IMR-90 (cell line): Measurements from ENCODE around the gene TCERG1L. TPM values are rescaled to one million over a fixed set of nuclear protein-coding genes. Genes with fewer than 3 reads are reported as not detected.

Experiments used
- ATAC-seq: fragments of 200-7000 bp; cut with Tn5 transposase; 2 replicates; pipeline ENCODE4 v1.9.1; 2020; ENCODE audit warnings: low read depth, mild to moderate bottlenecking, moderate library complexity
- BruUV-seq: library from RNA; stranded (reverse); fragments of 400-500 nt; replicated peaks from 2 replicates; lab custom pipeline; 2021; lab: Mats Ljungman, UMichigan
- CTCF ChIA-PET: fragments of 300-600 bp; formaldehyde crosslinking; extraction: SDS; loops from one replicate; lab custom pipeline; 2021; ENCODE audit warnings: antibody characterized with exemption; lab: Yijun Ruan, JAX
- POLR2A ChIA-PET: fragments of 300-600 bp; sonication (Branson Sonifier 250); formaldehyde crosslinking; loops from one replicate; lab custom pipeline; 2022; ENCODE audit warnings: antibody characterized with exemption; ENCODE audit not compliant: unreplicated experiment; lab: Charles Lee
- DNase-seq: peaks from one replicate; pipeline ENCODE4 v3.0.0; 2013
- H2AFZ ChIP-seq: replicated peaks from 2 replicates; pipeline ENCODE3; 2013; ENCODE audit warnings: low read length, mild to moderate bottlenecking; ENCODE audit not compliant: poor library complexity
- H2AK5ac ChIP-seq: 2 replicates; pipeline ENCODE4 v1.6.1; 2013; ENCODE audit warnings: low read depth, low read length, inconsistent platforms
- H2AK9ac ChIP-seq: replicated peaks from 2 replicates; pipeline ENCODE3; 2013; ENCODE audit warnings: mild to moderate bottlenecking, low read depth, low read length, moderate library complexity; ENCODE audit not compliant: poor library complexity
- H2BK120ac ChIP-seq: 2 replicates; pipeline ENCODE4 v1.6.1; 2013; ENCODE audit warnings: low read depth, low read length, inconsistent platforms
- H2BK15ac ChIP-seq: 3 replicates; pipeline ENCODE4 v1.6.1; 2013; ENCODE audit warnings: low read depth, low read length, inconsistent platforms
- H2BK20ac ChIP-seq: 2 replicates; pipeline ENCODE4 v1.6.1; 2013; ENCODE audit warnings: low read depth, mild to moderate bottlenecking, inconsistent platforms, low read length, moderate library complexity
- H2BK5ac ChIP-seq: 2 replicates; pipeline ENCODE4 v1.6.1; 2013; ENCODE audit warnings: mild to moderate bottlenecking, low read depth, low read length, inconsistent platforms; ENCODE audit not compliant: poor library complexity, severe bottlenecking
- H3K14ac ChIP-seq: replicated peaks from 2 replicates; pipeline ENCODE4 v1.6.1; 2013; ENCODE audit warnings: low read depth, low read length, inconsistent platforms
- H3K18ac ChIP-seq: 2 replicates; pipeline ENCODE4 v1.6.1; 2013; ENCODE audit warnings: low read depth, low read length, control low read depth
- H3K23ac ChIP-seq: 2 replicates; pipeline ENCODE4 v1.6.1; 2013; ENCODE audit warnings: low read depth, low read length, inconsistent platforms
- H3K27ac ChIP-seq: 2 replicates; pipeline ENCODE4 v1.5.1; 2013; ENCODE audit warnings: mild to moderate bottlenecking, control low read depth, low read length; ENCODE audit not compliant: insufficient read depth
- H3K27me3 ChIP-seq: 2 replicates; pipeline ENCODE4 v1.6.1; 2013; ENCODE audit warnings: low read length; ENCODE audit not compliant: control insufficient read depth, insufficient read depth
- H3K36me3 ChIP-seq: 2 replicates; pipeline ENCODE4 v1.6.1; 2013; ENCODE audit warnings: low read length, mixed read lengths; ENCODE audit not compliant: control insufficient read depth, insufficient read depth
- H3K4ac ChIP-seq: 2 replicates; pipeline ENCODE4 v1.6.1; 2013; ENCODE audit warnings: low read depth, low read length, inconsistent platforms
- H3K4me1 ChIP-seq: 2 replicates; pipeline ENCODE4 v1.6.1; 2013; ENCODE audit warnings: low read length, mixed read lengths; ENCODE audit not compliant: control insufficient read depth, insufficient read depth
- H3K4me2 ChIP-seq: 2 replicates; pipeline ENCODE4 v1.6.1; 2013; ENCODE audit warnings: low read depth, mild to moderate bottlenecking, control low read depth, low read length, moderate library complexity
- H3K4me3 ChIP-seq: 2 replicates; pipeline ENCODE4 v1.5.1; 2013; ENCODE audit warnings: low read depth, mild to moderate bottlenecking, control low read depth, low read length, moderate library complexity; ENCODE audit not compliant: insufficient read depth
- H3K56ac ChIP-seq: 2 replicates; pipeline ENCODE4 v1.6.1; 2013; ENCODE audit warnings: low read length, inconsistent platforms; ENCODE audit not compliant: insufficient read depth; ENCODE audit errors: extremely low read depth
- H3K79me1 ChIP-seq, 2 experiments: 2 replicates each; pipeline ENCODE4 v1.6.1; 2013; ENCODE audit warnings: low read length in 2 of 2, inconsistent platforms in 1 of 2, low read depth in 1 of 2
- H3K9ac ChIP-seq: 2 replicates; pipeline ENCODE4 v1.6.1; 2013; ENCODE audit warnings: low read depth, low read length, control low read depth
- H3K9me1 ChIP-seq: 2 replicates; pipeline ENCODE4 v1.6.1; 2013; ENCODE audit warnings: low read length, inconsistent platforms; ENCODE audit not compliant: insufficient read depth
- H3K9me3 ChIP-seq: 2 replicates; pipeline ENCODE4 v1.6.1; 2013; ENCODE audit warnings: low read length; ENCODE audit not compliant: control insufficient read depth, insufficient read depth
- H4K20me1 ChIP-seq: 2 replicates; pipeline ENCODE4 v1.6.1; 2013; ENCODE audit warnings: low read length, inconsistent platforms; ENCODE audit not compliant: insufficient read depth
- H4K5ac ChIP-seq: 2 replicates; pipeline ENCODE4 v1.6.1; 2013; ENCODE audit warnings: mild to moderate bottlenecking, low read depth, low read length, control low read depth
- H4K8ac ChIP-seq, 2 experiments: 2 replicates each; pipeline ENCODE4 v1.6.1; 2013; ENCODE audit warnings: low read depth in 2 of 2, low read length in 2 of 2, control low read depth in 1 of 2, inconsistent platforms in 1 of 2
- H4K91ac ChIP-seq: 2 replicates; pipeline ENCODE4 v1.6.1; 2013; ENCODE audit warnings: low read depth, low read length, inconsistent platforms; ENCODE audit not compliant: insufficient read depth
- CEBPB ChIP-seq: IDR thresholded peaks from 2 replicates; pipeline ENCODE4 v1.6.1; 2012; ENCODE audit warnings: low read depth, low read length, improper control_type of control experiment
- MAFK ChIP-seq: IDR thresholded peaks from 2 replicates; pipeline ENCODE4 v1.6.1; 2012; ENCODE audit warnings: low read depth, low read length, improper control_type of control experiment
- MAZ ChIP-seq: IDR thresholded peaks from 2 replicates; pipeline ENCODE4 v1.6.1; 2012; ENCODE audit warnings: low read depth, mild to moderate bottlenecking, low read length, improper control_type of control experiment, moderate library complexity, borderline replicate concordance
- MXI1 ChIP-seq: IDR thresholded peaks from 2 replicates; pipeline ENCODE4 v1.6.1; 2012; ENCODE audit warnings: low read depth, mild to moderate bottlenecking, low read length, moderate library complexity, borderline replicate concordance
- NFE2L2 ChIP-seq: fragments of 150-350 bp; IDR thresholded peaks from 2 replicates; pipeline ENCODE4 v1.6.1; 2016; ENCODE audit warnings: low read depth, mild to moderate bottlenecking, low read length
- POLR2A ChIP-seq: IDR thresholded peaks from 2 replicates; pipeline ENCODE4 v1.6.1; 2012; ENCODE audit warnings: mild to moderate bottlenecking, low read depth, low read length
- RAD21 ChIP-seq: IDR thresholded peaks from 2 replicates; pipeline ENCODE4 v1.6.1; 2012; ENCODE audit warnings: low read length, improper control_type of control experiment
- RCOR1 ChIP-seq: IDR thresholded peaks from 2 replicates; pipeline ENCODE4 v1.6.1; 2012; ENCODE audit warnings: mild to moderate bottlenecking, low read length, improper control_type of control experiment; ENCODE audit not compliant: insufficient replicate concordance
- WGBS, 2 experiments: methylation state at CpG; one replicate each; pipeline versions ENCODE4 v1.1.5 to v1.1.7; 2013; ENCODE audit warnings: missing lambda C conversion rate in 2 of 2; ENCODE audit not compliant: insufficient read length in 1 of 2; ENCODE audit errors: extremely low coverage in 2 of 2; 5-methylcytosine and 5-hydroxymethylcytosine counted together
- dilution Hi-C: fragments of 300-500 bp; cut with HindIII; formaldehyde crosslinking; loops from one replicate; pipeline ENCODE4 v1.14.3; 2018; ENCODE audit warnings: low sequenced_read_pairs; ENCODE audit not compliant: unreplicated experiment
- in situ Hi-C: fragments of 300-500 bp; cut with MboI; formaldehyde crosslinking; loops from 3 replicates; pipeline ENCODE4 v1.14.3; 2019; ENCODE audit warnings: low sequenced_read_pairs, inconsistent platforms, mixed read lengths
- intact Hi-C: fragments of 100-400 bp; cut with micrococcal nuclease; formaldehyde crosslinking; loops from 2 replicates; pipeline ENCODE4 v1.10.0; 2022
- polyA plus RNA-seq, 3 experiments: library from polyadenylated mRNA; depleted of rRNA; stranded (reverse); fragments of >200 nt; gene quantifications; 2 replicates each; pipeline ENCODE4 v1.2.3, GENCODE V29; 2012; ENCODE audit warnings: low replicate concordance in 1 of 3
- total RNA-seq: library from RNA; depleted of rRNA; stranded (reverse); fragments of >200 nt; gene quantifications from 2 replicates; pipeline ENCODE4 v1.2.3, GENCODE V29; 2012
- TF ChIP-seq, protein P1 (sequence below): fragments of 150-350 bp; IDR thresholded peaks from 2 replicates; pipeline ENCODE4 v1.6.1; 2016; ENCODE audit warnings: low read depth, mild to moderate bottlenecking, low read length, moderate library complexity, borderline replicate concordance

Gene TCERG1L
- total and polyA plus RNA-seq, 2 of the 4 experiments (the other 2 are of a cell fraction): not detected

DNA sequence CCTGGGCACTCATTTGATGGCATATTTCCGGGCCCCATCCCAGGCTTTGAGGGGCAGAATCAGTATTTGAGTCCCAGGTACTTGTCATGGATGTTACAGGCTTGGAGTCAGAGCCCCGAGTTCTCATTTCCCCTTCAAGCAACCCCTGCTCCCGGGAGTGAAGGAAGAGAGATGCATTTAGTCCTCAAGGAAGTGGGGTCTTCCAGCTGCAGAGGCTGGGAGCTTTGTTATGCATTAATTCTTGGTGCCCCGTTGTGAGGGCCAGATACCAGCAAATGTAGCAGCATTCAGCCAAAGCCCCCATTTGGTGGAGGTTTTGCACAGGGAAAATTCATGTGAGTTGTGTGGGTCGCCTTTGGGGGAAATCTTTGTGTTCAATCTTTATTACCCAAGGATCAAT lies 38.7 kb upstream of the TCERG1L start:
- H2BK120ac ChIP-seq: no peak overlapping the region
- in situ Hi-C loops (no loop called here), dilution Hi-C loops (no loop called here), intact Hi-C loops (no loop called here)
- no TSS peak for BruUV-seq
- no peak overlapping the region for H3K27ac ChIP-seq
- no peaks in the 10 kb centered on the region for H4K20me1 ChIP-seq
- no peak overlapping the region for H3K14ac ChIP-seq
- H2BK15ac ChIP-seq: no peak overlapping the region
- H3K56ac ChIP-seq: no peak overlapping the region
- no peak overlapping the region for H3K4me2 ChIP-seq
- no peaks in the 10 kb centered on the region for H3K36me3 ChIP-seq
- no peak overlapping the region for H2BK5ac ChIP-seq
- H2AK5ac ChIP-seq: no peak overlapping the region
- ChIA-PET POLR2A (no interaction called here), CTCF (no interaction called here)
- no CpG with 5 or more reads among the region's 5 CpGs for WGBS, 2 experiments
- no peak overlapping the region for H4K8ac ChIP-seq
- no peak overlapping the region for H4K91ac ChIP-seq
- no peak for DNase-seq
- H3K4me3 ChIP-seq: no peak overlapping the region
- no peaks in the 10 kb centered on the region for H3K4me1 ChIP-seq
- no peak overlapping the region for H3K9ac ChIP-seq
- no peak overlapping the region for H3K4ac ChIP-seq
- H3K9me1 ChIP-seq: no peaks in the 10 kb centered on the region
- no peak overlapping the region for H2AFZ ChIP-seq
- ATAC-seq: no peak
- TF ChIP-seq CEBPB: no peak
- TF ChIP-seq POLR2A: no peak
- TF ChIP-seq, protein P1, sequence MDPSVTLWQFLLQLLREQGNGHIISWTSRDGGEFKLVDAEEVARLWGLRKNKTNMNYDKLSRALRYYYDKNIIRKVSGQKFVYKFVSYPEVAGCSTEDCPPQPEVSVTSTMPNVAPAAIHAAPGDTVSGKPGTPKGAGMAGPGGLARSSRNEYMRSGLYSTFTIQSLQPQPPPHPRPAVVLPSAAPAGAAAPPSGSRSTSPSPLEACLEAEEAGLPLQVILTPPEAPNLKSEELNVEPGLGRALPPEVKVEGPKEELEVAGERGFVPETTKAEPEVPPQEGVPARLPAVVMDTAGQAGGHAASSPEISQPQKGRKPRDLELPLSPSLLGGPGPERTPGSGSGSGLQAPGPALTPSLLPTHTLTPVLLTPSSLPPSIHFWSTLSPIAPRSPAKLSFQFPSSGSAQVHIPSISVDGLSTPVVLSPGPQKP: no peak
- no peak for TF ChIP-seq MAFK
- no peak for TF ChIP-seq MAZ
- no peak for TF ChIP-seq NFE2L2
- TF ChIP-seq MXI1: no peak
- no peak for TF ChIP-seq RCOR1
- TF ChIP-seq RAD21: no peak
- H2BK20ac ChIP-seq: no peak overlapping the region
- peaks cover 42% of the 10 kb centered on the region for H3K9me3 ChIP-seq
- no peak overlapping the region for H3K23ac ChIP-seq
- no peak overlapping the region for H4K5ac ChIP-seq
- no peak overlapping the region for H3K18ac ChIP-seq
- H3K27me3 ChIP-seq: no peaks in the 10 kb centered on the region
- H3K79me1 ChIP-seq: no peaks in the 10 kb centered on the region
- no peak overlapping the region for H2AK9ac ChIP-seq
